Hepatic stellate cell (primary cell): ENCODE results near the gene LHFPL2.

Experiments used
- DNase-seq: peaks from one replicate; pipeline ENCODE4 v3.0.0; 2011; ENCODE audit warnings: low spot score

LHFPL2 gene

GRCh38 chr5:78500871-78501270 is 147.7 kb downstream of the LHFPL2 start:
- DNase-seq, result no peak

GRCh38 chr5:78500028-78500427 is 148.5 kb downstream of the LHFPL2 start:
- no peak for DNase-seq

- DNase-seq, result no peak
Measured at GRCh38 chr5:78499485-78499884, 149.1 kb downstream of the LHFPL2 start.

- DNase-seq, result no peak
Measured at GRCh38 chr5:78497573-78498533, 150.7 kb downstream of the LHFPL2 start.

GRCh38 chr5:78496373-78496772 is 152.2 kb downstream of the LHFPL2 start:
- DNase-seq, result peak; percentile 67

- DNase-seq, result no peak
Measured at GRCh38 chr5:78495800-78496199, 152.8 kb downstream of the LHFPL2 start.

- no peak for DNase-seq
Measured at GRCh38 chr5:78492650-78493049, 155.9 kb downstream of the LHFPL2 start.

GRCh38 chr5:78492224-78492623 is 156.3 kb downstream of the LHFPL2 start:
- no peak for DNase-seq

- no peak for DNase-seq
Measured at GRCh38 chr5:78490709-78491485, 157.7 kb downstream of the LHFPL2 start.

GRCh38 chr5:78487846-78488245 is 160.7 kb downstream of the LHFPL2 start:
- DNase-seq, result no peak

GRCh38 chr5:78486218-78486617 is 162.4 kb downstream of the LHFPL2 start:
- no peak for DNase-seq

GRCh38 chr5:78483809-78484521 is 164.6 kb downstream of the LHFPL2 start:
- DNase-seq, result no peak

GRCh38 chr5:78482948-78483347 is 165.6 kb downstream of the LHFPL2 start:
- no peak for DNase-seq

GRCh38 chr5:78476795-78477194 is 171.8 kb downstream of the LHFPL2 start:
- no peak for DNase-seq

GRCh38 chr5:78475370-78475769 is 173.2 kb downstream of the LHFPL2 start:
- no peak for DNase-seq

- no peak for DNase-seq
Measured at GRCh38 chr5:78473751-78474150, 174.8 kb downstream of the LHFPL2 start.

- DNase-seq, result no peak
Measured at GRCh38 chr5:78472469-78473106, 176.0 kb downstream of the LHFPL2 start.

- DNase-seq, result no peak
Measured at GRCh38 chr5:78471896-78472295, 176.7 kb downstream of the LHFPL2 start.

- peak; percentile 16 for DNase-seq
Measured at GRCh38 chr5:78467752-78468357, 180.7 kb downstream of the LHFPL2 start.

GRCh38 chr5:78467140-78467539 is 181.4 kb downstream of the LHFPL2 start:
- DNase-seq, result no peak

GRCh38 chr5:78458843-78459242 is 189.7 kb downstream of the LHFPL2 start:
- no peak for DNase-seq
